Calu3 (cell line): Measurements from ENCODE around the gene TLN1. TPM values are rescaled to one million over a fixed set of nuclear protein-coding genes. Genes with fewer than 3 reads are reported as not detected.

Experiments
- BruUV-seq: library from RNA; stranded (reverse); fragments of 400-500 nt; replicated peaks from 2 replicates; lab custom pipeline; 2021; lab: Mats Ljungman, UMichigan
- CTCF ChIA-PET: fragments of 300-600 bp; sonication (Branson Sonifier 250); formaldehyde crosslinking; loops from one replicate; lab custom pipeline; 2022; ENCODE audit warnings: antibody characterized with exemption; lab: Charles Lee
- DNase-seq: peaks from one replicate; pipeline ENCODE4 v3.0.0; 2022
- H3K27ac Mint-ChIP-seq: one replicate; pipeline ENCODE4 v1.8.0; 2022; ENCODE audit warnings: mixed read lengths; ENCODE audit not compliant: unreplicated experiment
- H3K27me3 Mint-ChIP-seq: one replicate; pipeline ENCODE4 v1.8.0; 2022; ENCODE audit warnings: mixed read lengths; ENCODE audit not compliant: unreplicated experiment
- H3K36me3 Mint-ChIP-seq: one replicate; pipeline ENCODE4 v1.8.0; 2022; ENCODE audit warnings: mild to moderate bottlenecking, moderate library complexity, mixed read lengths; ENCODE audit not compliant: insufficient read depth, unreplicated experiment
- H3K4me1 Mint-ChIP-seq: one replicate; pipeline ENCODE4 v1.8.0; 2022; ENCODE audit warnings: mild to moderate bottlenecking, low read depth, mixed read lengths; ENCODE audit not compliant: unreplicated experiment
- H3K4me3 Mint-ChIP-seq: one replicate; pipeline ENCODE4 v1.8.0; 2022; ENCODE audit warnings: mild to moderate bottlenecking, low read depth, moderate library complexity, mixed read lengths; ENCODE audit not compliant: unreplicated experiment
- H3K9me3 Mint-ChIP-seq: one replicate; pipeline ENCODE4 v1.8.0; 2022; ENCODE audit warnings: low read depth, mixed read lengths; ENCODE audit not compliant: unreplicated experiment
- CTCF ChIP-seq: fragments of 200-600 bp; IDR thresholded peaks from one replicate; pipeline ENCODE4 v1.8.0; 2022; ENCODE audit warnings: antibody characterized with exemption; ENCODE audit not compliant: unreplicated experiment
- intact Hi-C: fragments of 100-400 bp; cut with micrococcal nuclease; formaldehyde crosslinking; loops from one replicate; pipeline ENCODE4 v1.10.0; 2022; ENCODE audit not compliant: unreplicated experiment
- total RNA-seq: library from RNA; stranded (reverse); gene quantifications from 2 replicates; pipeline ENCODE4 v1.2.3, GENCODE V29; 2022

TLN1 gene
- total RNA-seq, 1 experiment from 2014 or later: 98.7 TPM

GRCh38 chr9:35683323-35683722 is 48.7 kb downstream of the TLN1 start:
- no peaks in the 10 kb centered on the region for H3K27me3 Mint-ChIP-seq
- H3K9me3 Mint-ChIP-seq: no peaks in the 10 kb centered on the region
- no peak for TF ChIP-seq CTCF
- H3K27ac Mint-ChIP-seq: no peak overlapping the region
- no peak for DNase-seq
- CTCF ChIA-PET: no interaction called here
- H3K4me3 Mint-ChIP-seq: no peak overlapping the region
- no TSS peak for BruUV-seq
- intact Hi-C loops: no loop called here
- H3K36me3 Mint-ChIP-seq: peaks cover 32% of the 10 kb centered on the region
- H3K4me1 Mint-ChIP-seq: peaks cover 16% of the 10 kb centered on the region

- DNase-seq: no peak
- CTCF ChIA-PET: no interaction called here
- Mint-ChIP-seq H3K4me3 (no peak overlapping the region), H3K36me3 (peaks cover 29% of the 10 kb centered on the region), H3K4me1 (peaks cover 15% of the 10 kb centered on the region), H3K27ac (peak overlapping the region; percentile 36), H3K9me3 (no peaks in the 10 kb centered on the region), H3K27me3 (no peaks in the 10 kb centered on the region)
- no TSS peak for BruUV-seq
- no peak for TF ChIP-seq CTCF
- intact Hi-C loops: no loop called here
Measured at GRCh38 chr9:35682520-35683315, 49.3 kb downstream of the TLN1 start.

- peak overlapping the region; percentile 36 for H3K27ac Mint-ChIP-seq
- TF ChIP-seq CTCF: no peak
- intact Hi-C loops: no loop called here
- BruUV-seq: no TSS peak
- H3K36me3 Mint-ChIP-seq: peaks cover 25% of the 10 kb centered on the region
- no peak overlapping the region for H3K4me3 Mint-ChIP-seq
- H3K4me1 Mint-ChIP-seq: peaks cover 8% of the 10 kb centered on the region
- no peaks in the 10 kb centered on the region for H3K27me3 Mint-ChIP-seq
- H3K9me3 Mint-ChIP-seq: no peaks in the 10 kb centered on the region
- no peak for DNase-seq
- CTCF ChIA-PET: no interaction called here
Measured at GRCh38 chr9:35682051-35682450, 49.9 kb downstream of the TLN1 start.

- Mint-ChIP-seq H3K9me3 (no peaks in the 10 kb centered on the region), H3K4me3 (no peak overlapping the region), H3K4me1 (peaks cover 8% of the 10 kb centered on the region), H3K27me3 (no peaks in the 10 kb centered on the region), H3K36me3 (peaks cover 25% of the 10 kb centered on the region), H3K27ac (no peak overlapping the region)
- TF ChIP-seq CTCF: no peak
- no TSS peak for BruUV-seq
- CTCF ChIA-PET: interaction anchor here (1.1 kb wide), 1 partner anchor 15 kb away, joined by 4 read pairs; no protein-coding TSS in a partner anchor
- DNase-seq: no peak
- intact Hi-C loops: no loop called here
Measured at GRCh38 chr9:35681341-35682002, 50.5 kb downstream of the TLN1 start.
